Endometrial microvascular endothelial cells (primary cell): ENCODE data around the gene CHGA. TPM values are rescaled to one million over a fixed set of nuclear protein-coding genes. Genes with fewer than 3 reads are reported as not detected.

ENCODE experiments used
- total RNA-seq: library from RNA; depleted of rRNA; stranded (reverse); fragments of >200 nt; gene quantifications from one replicate; pipeline ENCODE4 v1.2.3, GENCODE V29; 2015; ENCODE audit errors: inconsistent ontology term

CHGA gene
- total RNA-seq, 1 donor from 2014 or later = not detected

Other genes with a start within 250 kb of the CHGA start
- 55.4 TPM for gene LGMN, start 174.5 kb upstream of the CHGA start, total RNA-seq
- gene GOLGA5, start 128.8 kb upstream of the CHGA start, total RNA-seq = 29.3 TPM
- gene ITPK1, start 192.8 kb downstream of the CHGA start, total RNA-seq = 37.0 TPM